Measurements from ENCODE around the gene DISP3. TPM values are rescaled to one million over a fixed set of nuclear protein-coding genes. Genes with fewer than 3 reads are reported as not detected.
A peak's percentile ranks its signal among the peaks of the same experiment; 100 is the strongest.

The DISP3 gene
- total RNA-seq, 1 donor from 2014 or later = 4.7 TPM

DNA sequence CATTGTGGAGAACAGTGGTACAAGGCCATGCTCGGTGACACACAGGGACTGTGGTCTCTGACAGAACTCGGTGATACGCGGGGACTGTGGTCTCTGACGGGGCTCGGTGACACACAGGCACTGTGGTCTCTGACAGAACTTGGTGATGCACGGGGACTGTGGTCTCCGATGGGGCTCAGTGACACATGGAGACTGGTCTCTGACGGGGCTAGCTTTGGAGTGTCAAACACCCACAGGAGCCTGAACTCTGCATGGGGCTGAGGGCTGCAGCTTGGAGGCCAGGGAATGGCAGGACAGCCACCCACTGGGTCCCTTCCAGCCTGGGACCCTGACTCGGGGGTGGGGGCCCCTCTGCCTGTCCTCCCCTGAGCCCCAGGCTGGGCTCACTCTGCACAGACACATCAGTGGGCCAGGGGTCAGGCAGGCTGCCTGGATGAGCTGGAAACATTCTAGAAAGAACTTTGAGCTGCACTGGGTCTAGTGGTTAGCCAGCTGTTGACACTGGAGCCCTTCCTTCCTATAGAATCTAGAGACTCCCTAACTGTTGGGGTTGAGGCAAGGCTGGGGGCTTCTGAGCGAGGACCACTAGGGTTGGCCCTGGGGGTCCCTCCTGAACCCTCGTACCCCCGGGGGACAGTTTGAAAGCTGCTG lies 49.8 kb downstream of the DISP3 start:
- no peak overlapping the region for H3K4me3 Mint-ChIP-seq

GRCh38 chr1:11529330-11529729 lies 50.4 kb downstream of the DISP3 start:
- no peak for TF ChIP-seq CTCF (conservative IDR thresholded peaks at IDR 0.05)
- no peak for DNase-seq (ENCODE audit: extremely low spot score, unreplicated experiment)
- H3K9me3 Mint-ChIP-seq = no peaks in the 10 kb centered on the region
- no peak overlapping the region for H3K27ac Mint-ChIP-seq
- no peaks in the 10 kb centered on the region for H3K36me3 Mint-ChIP-seq
- no peaks in the 10 kb centered on the region for H3K27me3 Mint-ChIP-seq
- H3K4me1 Mint-ChIP-seq (ENCODE audit: unreplicated experiment) = no peaks in the 10 kb centered on the region
- no peak overlapping the region for H3K4me3 Mint-ChIP-seq

More for the DNA sequence above, 49.8 kb downstream of the DISP3 start:
- no peak overlapping the region for H3K27ac Mint-ChIP-seq
- no peaks in the 10 kb centered on the region for H3K4me1 Mint-ChIP-seq (ENCODE audit: unreplicated experiment)
- peak; percentile 53 for DNase-seq (ENCODE audit: extremely low spot score, unreplicated experiment)
- no peaks in the 10 kb centered on the region for H3K27me3 Mint-ChIP-seq
- H3K9me3 Mint-ChIP-seq = no peaks in the 10 kb centered on the region
- no peak for TF ChIP-seq CTCF (conservative IDR thresholded peaks at IDR 0.05)
- no peaks in the 10 kb centered on the region for H3K36me3 Mint-ChIP-seq

DNA sequence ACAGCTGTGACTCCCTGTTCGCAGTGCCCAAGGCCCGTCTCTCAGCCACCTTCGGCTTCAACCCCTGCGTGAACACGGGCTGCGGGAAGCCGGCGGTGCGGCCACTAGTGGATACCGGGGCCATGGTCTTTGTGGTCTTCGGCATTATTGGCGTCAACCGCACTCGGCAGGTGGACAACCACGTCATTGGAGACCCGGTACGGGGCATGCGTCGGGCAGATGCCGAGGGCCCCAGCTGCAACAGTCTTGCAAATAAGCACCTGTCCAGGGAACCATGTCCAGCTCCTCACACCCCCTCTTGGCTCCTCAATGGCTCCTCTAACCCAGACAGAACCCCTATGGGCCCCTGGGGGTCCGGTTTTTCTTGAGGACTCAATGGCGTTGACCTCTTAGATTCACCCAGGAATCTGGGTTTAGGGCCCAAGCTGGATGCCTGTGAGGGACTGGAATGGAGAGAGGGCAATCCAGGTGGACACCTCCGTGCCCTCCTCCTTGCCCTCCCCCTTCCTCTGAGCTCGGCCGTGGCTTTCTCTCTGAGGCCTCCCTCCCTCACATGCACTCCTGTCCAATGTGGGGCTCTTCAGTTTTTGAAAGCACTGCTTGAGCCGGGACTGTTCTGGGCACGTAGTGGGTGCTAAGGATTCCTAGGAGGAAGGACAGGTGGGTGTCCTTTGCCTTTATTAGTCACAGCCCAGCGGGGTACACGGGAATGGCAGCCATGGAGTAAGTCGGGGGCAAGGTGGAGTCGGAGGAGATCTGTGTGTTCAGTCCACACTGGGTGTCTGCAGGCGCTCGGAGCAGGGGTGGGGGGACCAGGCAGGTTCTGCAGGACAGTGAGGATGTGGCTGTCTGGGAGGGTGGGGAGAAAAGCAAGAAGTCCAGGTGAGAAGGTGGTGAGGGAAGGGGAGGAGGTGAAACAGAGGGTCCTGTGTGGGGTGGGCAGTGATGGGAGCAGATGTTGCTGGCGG lies 51.1 kb downstream of the DISP3 start:
- Mint-ChIP-seq H3K4me1 (ENCODE audit: unreplicated experiment) (no peaks in the 10 kb centered on the region), H3K9me3 (no peaks in the 10 kb centered on the region), H3K36me3 (no peaks in the 10 kb centered on the region), H3K27ac (no peak overlapping the region), H3K4me3 (no peak overlapping the region), H3K27me3 (no peaks in the 10 kb centered on the region)
- no peak for DNase-seq (ENCODE audit: extremely low spot score, unreplicated experiment)
- no peak for TF ChIP-seq CTCF (conservative IDR thresholded peaks at IDR 0.05)

DNA sequence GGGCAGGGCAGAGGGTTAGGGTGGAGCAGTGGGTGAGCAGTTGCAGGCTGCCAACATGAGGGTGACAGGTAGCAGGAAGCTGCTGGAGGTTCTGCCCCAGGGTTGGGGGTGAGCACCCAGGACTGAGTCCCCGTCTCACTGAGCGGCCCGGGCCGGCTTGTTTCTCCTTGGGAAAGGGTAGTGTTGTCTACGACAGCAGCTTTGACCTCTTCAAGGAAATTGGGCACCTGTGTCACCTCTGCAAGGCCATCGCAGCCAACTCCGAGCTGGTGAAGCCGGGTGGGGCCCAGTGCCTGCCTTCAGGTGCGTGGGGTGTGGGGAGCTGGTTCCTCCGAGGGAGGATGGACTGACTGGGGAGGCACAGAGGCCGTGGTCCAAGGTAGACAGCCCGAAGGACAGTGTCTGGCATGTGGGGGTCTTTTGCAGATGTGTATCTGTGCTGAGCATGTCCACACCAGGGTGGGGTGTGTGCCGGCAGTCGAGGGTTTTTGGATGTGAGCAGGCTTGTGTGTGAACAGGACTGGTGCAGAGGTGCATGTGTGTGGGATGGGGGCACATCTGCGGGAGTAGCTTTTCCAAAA lies 51.9 kb downstream of the DISP3 start:
- DNase-seq (ENCODE audit: extremely low spot score, unreplicated experiment) = no peak
- H3K9me3 Mint-ChIP-seq = no peaks in the 10 kb centered on the region
- no peak overlapping the region for H3K27ac Mint-ChIP-seq
- no peak overlapping the region for H3K4me3 Mint-ChIP-seq
- H3K36me3 Mint-ChIP-seq = no peaks in the 10 kb centered on the region
- no peaks in the 10 kb centered on the region for H3K4me1 Mint-ChIP-seq (ENCODE audit: unreplicated experiment)
- TF ChIP-seq CTCF (conservative IDR thresholded peaks at IDR 0.05) = no peak
- no peaks in the 10 kb centered on the region for H3K27me3 Mint-ChIP-seq

GRCh38 chr1:11531314-11531870 lies 52.4 kb downstream of the DISP3 start:
- TF ChIP-seq CTCF (conservative IDR thresholded peaks at IDR 0.05) = no peak
- DNase-seq (ENCODE audit: extremely low spot score, unreplicated experiment) = no peak
- Mint-ChIP-seq H3K36me3 (no peaks in the 10 kb centered on the region), H3K27ac (no peak overlapping the region), H3K4me3 (no peak overlapping the region), H3K9me3 (no peaks in the 10 kb centered on the region), H3K27me3 (no peaks in the 10 kb centered on the region), H3K4me1 (ENCODE audit: unreplicated experiment) (no peaks in the 10 kb centered on the region)
